Fibroblast of lung (primary cell): ENCODE measurements around the gene CCDC198.

Experiments
- EZH2 ChIP-seq: IDR thresholded peaks from 2 replicates; pipeline ENCODE4 v1.5.1; 2012; ENCODE audit warnings: low read length, control low read depth, mild to moderate bottlenecking; ENCODE audit errors: missing control alignments
- TF ChIP-seq, protein P1 (sequence below), 2 donors: IDR thresholded peaks in 1 of 2; conservative IDR thresholded peaks in 1 of 2; 1 replicate in 1 of 2; 2 replicates in 1 of 2; pipeline ENCODE4 v1.5.1; 2011 to 2012; ENCODE audit warnings: low read length in 2 of 2, control low read depth in 1 of 2, inconsistent platforms in 1 of 2, low read depth in 1 of 2, mild to moderate bottlenecking in 1 of 2

DNA sequence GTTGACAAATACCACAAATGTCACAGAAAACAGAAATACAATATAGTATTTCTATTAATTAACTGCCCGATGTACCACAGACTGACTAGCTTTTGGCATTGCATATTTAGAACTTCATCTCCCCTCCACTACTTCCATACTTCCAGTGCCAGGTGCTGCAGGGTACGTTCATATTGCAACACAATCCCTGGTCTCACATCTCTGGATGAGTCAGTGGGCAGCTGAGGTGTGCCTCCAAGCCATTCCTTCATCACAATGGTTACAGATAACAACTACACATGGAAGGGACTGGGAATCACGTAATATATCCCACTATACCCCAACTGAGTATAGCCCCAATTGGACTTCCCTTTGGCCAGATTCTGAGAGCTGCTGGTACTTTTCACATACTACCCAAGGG is 31.1 kb downstream of the CCDC198 start:
- TF ChIP-seq, protein P1, sequence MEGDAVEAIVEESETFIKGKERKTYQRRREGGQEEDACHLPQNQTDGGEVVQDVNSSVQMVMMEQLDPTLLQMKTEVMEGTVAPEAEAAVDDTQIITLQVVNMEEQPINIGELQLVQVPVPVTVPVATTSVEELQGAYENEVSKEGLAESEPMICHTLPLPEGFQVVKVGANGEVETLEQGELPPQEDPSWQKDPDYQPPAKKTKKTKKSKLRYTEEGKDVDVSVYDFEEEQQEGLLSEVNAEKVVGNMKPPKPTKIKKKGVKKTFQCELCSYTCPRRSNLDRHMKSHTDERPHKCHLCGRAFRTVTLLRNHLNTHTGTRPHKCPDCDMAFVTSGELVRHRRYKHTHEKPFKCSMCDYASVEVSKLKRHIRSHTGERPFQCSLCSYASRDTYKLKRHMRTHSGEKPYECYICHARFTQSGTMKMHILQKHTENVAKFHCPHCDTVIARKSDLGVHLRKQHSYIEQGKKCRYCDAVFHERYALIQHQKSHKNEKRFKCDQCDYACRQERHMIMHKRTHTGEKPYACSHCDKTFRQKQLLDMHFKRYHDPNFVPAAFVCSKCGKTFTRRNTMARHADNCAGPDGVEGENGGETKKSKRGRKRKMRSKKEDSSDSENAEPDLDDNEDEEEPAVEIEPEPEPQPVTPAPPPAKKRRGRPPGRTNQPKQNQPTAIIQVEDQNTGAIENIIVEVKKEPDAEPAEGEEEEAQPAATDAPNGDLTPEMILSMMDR (conservative IDR thresholded peaks at IDR 0.05 in 1 of 2, IDR thresholded peaks at IDR 0.05 in 1 of 2; ENCODE audit: low read depth in 1 of 2, low read length in 2 of 2): no peak
- no peak for TF ChIP-seq EZH2
